ENCODE measurements around the gene KRABD2.
"Not testable (repeated sequence)": the region's sequence is repeated elsewhere in the genome, so short reads cannot be mapped to it uniquely, and the experiment has no call there.

The KRABD2 gene

GRCh38 chr17:8369944-8370343 is 6.6 kb downstream of the KRABD2 start:
- Mint-ChIP-seq H3K4me1 (peaks cover 6% of the 10 kb centered on the region), H3K27ac (no peak overlapping the region), H3K27me3 (no peaks in the 10 kb centered on the region), H3K4me3 (no peak overlapping the region), H3K9me3 (no peaks in the 10 kb centered on the region), H3K36me3 (ENCODE audit: low read depth) (peaks cover 15% of the 10 kb centered on the region)
- ChIA-PET CTCF (interaction anchor here (0.9 to 3.5 kb wide), 3 partner anchors 9 to 99 kb away, joined by 3 to 11 read pairs (median 4); no protein-coding TSS in a partner anchor), POLR2A (no interaction called here)
- no peak for DNase-seq

GRCh38 chr17:8368193-8368592 is 8.3 kb downstream of the KRABD2 start:
- Mint-ChIP-seq H3K9me3 (no peaks in the 10 kb centered on the region), H3K4me3 (no peak overlapping the region), H3K36me3 (ENCODE audit: low read depth) (peaks cover 15% of the 10 kb centered on the region), H3K27ac (no peak overlapping the region), H3K4me1 (peaks cover 4% of the 10 kb centered on the region), H3K27me3 (no peaks in the 10 kb centered on the region)
- CTCF ChIA-PET = interaction anchor here (1.1 kb wide), 1 partner anchor 8 kb away, joined by 3 read pairs; no protein-coding TSS in a partner anchor
- POLR2A ChIA-PET = no interaction called here
- no peak for DNase-seq

DNA sequence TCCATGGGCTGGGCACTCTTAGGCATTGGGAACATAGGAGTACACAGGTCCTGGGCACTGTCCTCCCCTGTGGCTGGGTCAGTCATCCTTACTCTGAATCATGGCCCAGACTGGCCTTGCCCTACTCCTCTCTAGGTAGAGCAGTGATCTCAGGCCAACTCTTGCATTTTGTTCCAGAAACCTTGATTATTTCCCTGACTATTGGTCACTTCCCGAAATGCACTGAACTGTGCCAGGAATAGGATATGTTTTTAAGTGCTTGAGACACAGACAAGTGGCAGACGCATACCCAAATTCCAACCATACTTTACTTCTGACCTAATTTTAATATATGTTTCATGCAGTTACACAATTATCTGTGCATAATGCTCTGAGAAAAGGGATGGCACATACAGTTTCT is 10.3 kb downstream of the KRABD2 start:
- peaks cover 5% of the 10 kb centered on the region for H3K4me1 Mint-ChIP-seq
- ChIA-PET CTCF (no interaction called here), POLR2A (no interaction called here)
- H3K9me3 Mint-ChIP-seq = no peaks in the 10 kb centered on the region
- no peak overlapping the region for H3K4me3 Mint-ChIP-seq
- peaks cover 15% of the 10 kb centered on the region for H3K36me3 Mint-ChIP-seq (ENCODE audit: low read depth)
- H3K27me3 Mint-ChIP-seq = no peaks in the 10 kb centered on the region
- no peak for DNase-seq
- no peak overlapping the region for H3K27ac Mint-ChIP-seq

DNA sequence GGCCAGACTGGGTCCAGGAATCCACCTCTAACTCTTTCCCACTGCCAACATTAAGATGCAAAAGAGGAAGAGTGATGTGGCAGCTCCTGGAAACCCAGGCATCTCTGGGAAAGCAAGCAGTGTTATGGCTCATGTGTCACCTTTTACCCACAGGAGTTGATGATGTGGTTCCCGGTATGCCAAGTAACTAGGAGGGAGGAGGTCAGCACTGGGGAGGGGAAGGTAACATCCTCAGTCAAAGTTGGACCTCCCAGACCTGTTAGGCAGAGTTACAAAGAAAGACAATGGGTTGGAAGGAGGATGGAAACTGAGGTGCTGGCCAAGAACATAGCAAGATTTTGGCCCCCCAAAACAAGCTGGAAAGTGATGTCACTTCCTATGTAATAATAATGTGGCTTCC is 11.4 kb downstream of the KRABD2 start:
- peaks cover 9% of the 10 kb centered on the region for H3K4me1 Mint-ChIP-seq
- POLR2A ChIA-PET = no interaction called here
- H3K27me3 Mint-ChIP-seq = no peaks in the 10 kb centered on the region
- peaks cover 13% of the 10 kb centered on the region for H3K36me3 Mint-ChIP-seq (ENCODE audit: low read depth)
- H3K27ac Mint-ChIP-seq = no peak overlapping the region
- H3K9me3 Mint-ChIP-seq = no peaks in the 10 kb centered on the region
- no peak overlapping the region for H3K4me3 Mint-ChIP-seq
- CTCF ChIA-PET = no interaction called here
- no peak for DNase-seq

DNA sequence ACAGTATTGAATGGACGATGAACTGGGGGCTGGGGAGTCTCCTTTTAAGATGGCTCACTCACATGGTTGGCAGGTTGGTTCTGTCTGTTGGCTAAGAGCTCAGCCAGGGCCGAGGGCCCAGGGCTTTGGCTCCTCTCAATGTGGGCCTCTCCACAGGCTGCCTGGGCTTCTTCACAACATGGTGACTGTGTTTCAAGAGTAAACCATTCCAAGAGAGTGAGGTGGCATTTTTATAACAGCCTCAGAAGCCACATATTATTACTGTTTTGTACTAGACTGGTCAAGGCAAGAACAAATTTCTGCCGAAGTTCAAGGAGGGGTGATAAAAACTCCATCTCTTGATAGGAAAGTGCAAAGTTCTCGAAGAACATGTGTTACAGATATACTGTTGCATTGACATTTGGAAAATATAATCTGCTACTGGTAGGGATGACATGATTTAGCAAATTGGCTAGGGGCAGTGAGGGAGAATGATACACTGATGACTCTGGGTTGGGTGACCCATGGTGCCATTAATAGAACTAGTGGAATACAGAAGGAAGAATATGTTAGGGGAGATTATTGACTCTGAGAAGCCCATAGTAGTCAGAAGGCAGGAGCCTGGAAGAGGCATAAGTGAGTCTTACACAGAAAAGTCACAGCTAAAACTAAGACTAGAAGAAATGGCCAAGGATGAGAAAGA is 13.7 kb downstream of the KRABD2 start:
- CTCF ChIA-PET = interaction anchor here (1.3 kb wide), 1 partner anchor 20 kb away, joined by 3 read pairs; no protein-coding TSS in a partner anchor
- peaks cover 9% of the 10 kb centered on the region for H3K4me1 Mint-ChIP-seq
- H3K9me3 Mint-ChIP-seq = no peaks in the 10 kb centered on the region
- POLR2A ChIA-PET = no interaction called here
- no peaks in the 10 kb centered on the region for H3K27me3 Mint-ChIP-seq
- H3K4me3 Mint-ChIP-seq = no peak overlapping the region
- no peak overlapping the region for H3K27ac Mint-ChIP-seq
- no peak for DNase-seq
- no peaks in the 10 kb centered on the region for H3K36me3 Mint-ChIP-seq (ENCODE audit: low read depth)

DNA sequence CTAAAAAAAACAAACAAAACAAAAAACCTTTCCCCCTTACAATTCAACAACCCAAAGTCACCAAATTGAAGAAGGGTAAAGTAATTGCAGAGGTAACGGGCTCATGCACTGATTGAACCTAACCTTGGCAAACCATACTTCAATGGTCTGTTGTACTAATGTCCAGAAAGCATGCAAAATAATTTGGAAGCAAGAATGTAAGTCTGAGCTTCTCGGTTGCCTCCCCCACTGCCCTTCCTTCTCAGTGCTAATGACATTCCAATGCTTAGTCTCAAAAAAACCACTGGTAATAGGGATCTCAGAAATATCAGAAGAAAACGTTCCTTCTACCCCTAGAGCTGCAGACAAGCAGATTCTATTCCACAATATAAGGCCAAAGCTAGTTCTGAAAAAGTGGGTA is 15.8 kb downstream of the KRABD2 start:
- Mint-ChIP-seq H3K36me3 (ENCODE audit: low read depth) (no peaks in the 10 kb centered on the region), H3K9me3 (no peaks in the 10 kb centered on the region), H3K4me1 (peaks cover 9% of the 10 kb centered on the region), H3K27me3 (no peaks in the 10 kb centered on the region), H3K27ac (no peak overlapping the region), H3K4me3 (no peak overlapping the region)
- DNase-seq = no peak
- ChIA-PET POLR2A (no interaction called here), CTCF (interaction anchor here (0.8 to 1.1 kb wide), 2 partner anchors 8 to 9 kb away, joined by 3 to 4 read pairs; no protein-coding TSS in a partner anchor)

GRCh38 chr17:8360260-8360659 is 16.2 kb downstream of the KRABD2 start:
- no peaks in the 10 kb centered on the region for H3K36me3 Mint-ChIP-seq (ENCODE audit: low read depth)
- H3K27ac Mint-ChIP-seq = no peak overlapping the region
- H3K27me3 Mint-ChIP-seq = no peaks in the 10 kb centered on the region
- DNase-seq = no peak
- no peak overlapping the region for H3K4me3 Mint-ChIP-seq
- ChIA-PET CTCF (interaction anchor here (0.8 to 1.1 kb wide), 4 partner anchors 8 to 51 kb away, joined by 3 to 4 read pairs (median 4); no protein-coding TSS in a partner anchor), POLR2A (interaction anchor here (0.5 kb wide), 1 partner anchor 206 kb away, joined by 3 read pairs; no protein-coding TSS in a partner anchor)
- peaks cover 9% of the 10 kb centered on the region for H3K4me1 Mint-ChIP-seq
- no peaks in the 10 kb centered on the region for H3K9me3 Mint-ChIP-seq

- Mint-ChIP-seq H3K36me3 (ENCODE audit: low read depth) (no peaks in the 10 kb centered on the region), H3K4me1 (peaks cover 9% of the 10 kb centered on the region), H3K4me3 (no peak overlapping the region), H3K27me3 (no peaks in the 10 kb centered on the region), H3K27ac (no peak overlapping the region), H3K9me3 (no peaks in the 10 kb centered on the region)
- no peak for DNase-seq
- CTCF ChIA-PET = interaction anchor here (0.8 to 1.1 kb wide), 3 partner anchors 9 to 52 kb away, joined by 3 to 4 read pairs (median 3); no protein-coding TSS in a partner anchor
- POLR2A ChIA-PET = interaction anchor here (0.5 kb wide), 1 partner anchor 206 kb away, joined by 3 read pairs; no protein-coding TSS in a partner anchor
These were observed 16.7 kb downstream of the KRABD2 start for GRCh38 chr17:8359769-8360168.

DNA sequence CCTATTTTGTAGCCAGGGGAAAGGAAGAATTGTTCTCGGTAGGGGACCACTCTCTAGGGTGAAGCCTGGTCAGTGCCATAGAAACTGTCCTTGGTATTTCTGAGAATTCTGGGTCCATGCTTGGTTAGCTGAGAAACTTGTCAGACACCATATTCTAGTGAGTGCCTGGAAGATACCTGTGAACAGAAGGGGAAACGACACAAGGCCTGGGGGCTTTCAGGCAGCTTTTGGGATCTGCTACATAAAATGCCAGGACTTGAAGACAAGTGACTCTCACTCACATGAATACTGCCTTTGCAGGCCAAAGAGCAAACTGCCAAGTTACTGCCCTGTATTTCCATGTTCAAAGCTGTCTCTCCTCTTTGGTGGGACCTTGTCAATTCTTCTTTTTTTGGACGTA is 18.6 kb downstream of the KRABD2 start:
- POLR2A ChIA-PET = no interaction called here

DNA sequence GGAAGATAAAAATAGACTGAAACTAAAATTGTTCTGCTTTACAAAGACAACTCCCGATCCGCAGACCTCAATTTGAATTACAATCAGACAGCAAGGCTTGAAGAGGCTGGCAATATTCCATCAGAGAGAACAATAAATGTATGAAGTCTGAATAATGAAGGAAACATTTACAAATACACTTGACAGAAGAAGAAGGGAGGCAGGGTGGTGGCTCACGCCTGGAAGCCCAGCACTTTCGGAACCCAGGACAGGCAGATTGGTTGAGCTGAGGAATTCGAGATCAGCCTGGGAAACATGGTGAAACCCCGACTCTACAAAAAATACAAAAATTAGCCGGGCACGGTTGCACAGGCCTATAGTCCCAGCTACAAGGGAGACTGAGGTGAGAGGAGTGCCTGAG is 22.3 kb downstream of the KRABD2 start:
- H3K27ac Mint-ChIP-seq = no peak overlapping the region
- DNase-seq = no peak
- no peaks in the 10 kb centered on the region for H3K4me1 Mint-ChIP-seq
- H3K9me3 Mint-ChIP-seq = no peaks in the 10 kb centered on the region
- POLR2A ChIA-PET = no interaction called here
- no peak overlapping the region for H3K4me3 Mint-ChIP-seq
- CTCF ChIA-PET = no interaction called here
- no peaks in the 10 kb centered on the region for H3K36me3 Mint-ChIP-seq (ENCODE audit: low read depth)
- peaks cover 2% of the 10 kb centered on the region for H3K27me3 Mint-ChIP-seq

More for the DNA sequence above, 18.6 kb downstream of the KRABD2 start:
- H3K9me3 Mint-ChIP-seq = no peaks in the 10 kb centered on the region
- peaks cover 9% of the 10 kb centered on the region for H3K4me1 Mint-ChIP-seq
- H3K4me3 Mint-ChIP-seq = no peak overlapping the region
- H3K36me3 Mint-ChIP-seq (ENCODE audit: low read depth) = no peaks in the 10 kb centered on the region
- CTCF ChIA-PET = no interaction called here
- DNase-seq = no peak
- no peak overlapping the region for H3K27ac Mint-ChIP-seq
- no peaks in the 10 kb centered on the region for H3K27me3 Mint-ChIP-seq

DNA sequence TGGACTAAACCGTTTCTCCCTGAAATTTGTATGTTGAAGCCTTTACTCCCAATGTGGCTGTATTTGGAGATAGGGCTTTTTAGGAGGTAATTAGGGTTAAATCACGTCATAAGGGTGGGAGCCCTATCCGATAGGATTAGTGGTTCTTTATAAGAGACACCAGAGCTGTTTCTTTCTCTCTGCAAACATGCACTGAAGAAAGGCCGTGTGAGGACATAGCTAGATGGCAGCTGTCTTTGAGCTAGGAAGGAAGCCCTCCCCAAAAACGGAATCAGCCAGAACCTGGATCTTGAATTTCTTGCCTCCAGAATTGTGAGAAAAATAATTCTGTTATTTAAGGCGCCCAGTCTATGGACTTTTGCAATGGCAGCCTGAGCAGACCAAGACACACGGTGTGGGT is 22.8 kb downstream of the KRABD2 start:
- ChIA-PET POLR2A (no interaction called here), CTCF (interaction anchor here (0.8 kb wide), 1 partner anchor 21 kb away, joined by 3 read pairs; no protein-coding TSS in a partner anchor)
- Mint-ChIP-seq H3K36me3 (ENCODE audit: low read depth) (no peaks in the 10 kb centered on the region), H3K4me1 (no peaks in the 10 kb centered on the region), H3K4me3 (no peak overlapping the region), H3K27me3 (peaks cover 2% of the 10 kb centered on the region), H3K9me3 (no peaks in the 10 kb centered on the region), H3K27ac (no peak overlapping the region)
- DNase-seq = no peak

DNA sequence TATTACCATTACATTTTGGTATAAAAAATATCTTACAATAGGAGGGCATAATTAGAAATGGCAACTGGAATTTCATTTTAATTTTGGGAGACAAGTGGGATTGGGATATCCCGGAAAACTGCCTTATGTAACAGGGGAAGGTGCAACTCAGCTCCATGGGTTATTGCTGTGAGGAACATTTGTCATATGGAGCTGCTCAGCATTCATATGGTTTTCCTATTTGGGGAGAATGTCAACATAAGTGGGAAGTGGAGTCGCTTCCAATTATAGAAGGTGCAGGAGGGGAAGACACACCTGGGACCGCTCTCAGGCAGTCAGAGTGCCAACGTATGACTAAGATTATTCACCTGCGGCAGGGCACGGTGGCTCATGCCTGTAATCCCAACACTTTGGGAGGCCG is 26.2 kb downstream of the KRABD2 start:
- Mint-ChIP-seq H3K4me1 (no peaks in the 10 kb centered on the region), H3K27me3 (peaks cover 24% of the 10 kb centered on the region), H3K9me3 (no peaks in the 10 kb centered on the region), H3K27ac (no peak overlapping the region), H3K4me3 (no peak overlapping the region), H3K36me3 (ENCODE audit: low read depth) (no peaks in the 10 kb centered on the region)
- ChIA-PET CTCF (interaction anchor here (0.7 to 1.2 kb wide), 2 partner anchors 15 to 189 kb away, joined by 3 read pairs; no protein-coding TSS in a partner anchor), POLR2A (no interaction called here)
- DNase-seq = no peak

DNA sequence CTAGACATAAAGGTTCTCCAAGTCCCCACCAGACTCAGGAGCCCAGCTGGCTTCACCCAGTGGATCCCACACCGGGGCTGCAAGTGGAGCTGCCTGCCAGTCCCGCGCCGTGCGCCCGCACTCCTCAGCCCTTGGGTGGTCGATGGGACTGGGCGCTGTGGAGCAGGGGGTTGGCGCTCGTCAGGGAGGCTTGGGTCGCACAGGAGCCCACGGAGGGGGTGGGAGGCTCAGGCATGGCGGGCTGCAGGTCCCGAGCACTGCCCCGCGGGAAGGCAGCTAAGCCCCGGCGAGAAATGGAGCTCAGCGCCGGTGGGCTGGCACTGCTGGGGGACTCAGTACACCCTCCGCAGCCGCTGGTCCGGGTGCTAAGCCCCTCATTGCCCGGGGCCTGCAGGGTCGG is 29.5 kb downstream of the KRABD2 start:
- H3K4me1 Mint-ChIP-seq, CTCF ChIA-PET: not testable (repeated sequence)

More for the DNA sequence above, 29.5 kb downstream of the KRABD2 start:
- peaks cover 26% of the 10 kb centered on the region for H3K27me3 Mint-ChIP-seq
- H3K9me3 Mint-ChIP-seq; POLR2A ChIA-PET; H3K27ac Mint-ChIP-seq; H3K36me3 Mint-ChIP-seq (ENCODE audit: low read depth); DNase-seq; H3K4me3 Mint-ChIP-seq: not testable (repeated sequence)
